Superior temporal gyrus (tissue), 1 donor: ENCODE measurements around the gene CLECL1.
"Not testable (repeated sequence)": the region's sequence is repeated elsewhere in the genome, so short reads cannot be mapped to it uniquely, and the experiment has no call there.

Experiments
- DNase-seq: peaks from one replicate; pipeline ENCODE4 v3.0.0-alpha.2; 2016; ENCODE audit errors: extremely low spot score

The CLECL1 gene

GRCh38 chr12:9751204-9752144, 18.6 kb upstream of the CLECL1 start:
- peak; percentile 65 for DNase-seq

GRCh38 chr12:9750276-9751203, 17.6 kb upstream of the CLECL1 start:
- DNase-seq, result peak; percentile 92

GRCh38 chr12:9749640-9750039, 16.7 kb upstream of the CLECL1 start:
- DNase-seq, result no peak

- no peak for DNase-seq
Observed at GRCh38 chr12:9745199-9745598, 12.3 kb upstream of the CLECL1 start.

GRCh38 chr12:9742661-9743060, 9.8 kb upstream of the CLECL1 start:
- no peak for DNase-seq

- no peak for DNase-seq
Observed at GRCh38 chr12:9741726-9742125, 8.8 kb upstream of the CLECL1 start.

GRCh38 chr12:9740106-9740750, 7.3 kb upstream of the CLECL1 start:
- no peak for DNase-seq

GRCh38 chr12:9739404-9740105, 6.7 kb upstream of the CLECL1 start:
- DNase-seq, result not testable (repeated sequence)

- DNase-seq, result not testable (repeated sequence)
Observed at GRCh38 chr12:9738905-9739304, 6.0 kb upstream of the CLECL1 start.

- DNase-seq, result no peak
Observed at GRCh38 chr12:9736936-9737705, 4.2 kb upstream of the CLECL1 start.

- no peak for DNase-seq
Observed at GRCh38 chr12:9735601-9736000, 2.7 kb upstream of the CLECL1 start.

- DNase-seq, result no peak
Observed at GRCh38 chr12:9731797-9732196, 1.1 kb downstream of the CLECL1 start.

GRCh38 chr12:9731393-9731792, 1.5 kb downstream of the CLECL1 start:
- DNase-seq, result no peak

GRCh38 chr12:9730591-9730990, 2.3 kb downstream of the CLECL1 start:
- DNase-seq, result no peak

GRCh38 chr12:9730011-9730410, 2.9 kb downstream of the CLECL1 start:
- no peak for DNase-seq

- no peak for DNase-seq
Observed at GRCh38 chr12:9729082-9729481, 3.8 kb downstream of the CLECL1 start.

GRCh38 chr12:9727813-9728212, 5.1 kb downstream of the CLECL1 start:
- DNase-seq, result no peak

GRCh38 chr12:9725213-9725870, 7.6 kb downstream of the CLECL1 start:
- DNase-seq, result no peak

- no peak for DNase-seq
Observed at GRCh38 chr12:9724023-9724422, 8.9 kb downstream of the CLECL1 start.
